HepG2 (cell line): ENCODE data around the gene AEN. TPM values are rescaled to one million over a fixed set of nuclear protein-coding genes. Genes with fewer than 3 reads are reported as not detected.

Experiments used
- ATAC-seq: fragments of 200-7000 bp; cut with Tn5 transposase; 3 replicates; pipeline ENCODE4 v1.9.1; 2020; ENCODE audit warnings: mild to moderate bottlenecking, moderate library complexity
- BruUV-seq: library from RNA; stranded (reverse); fragments of 400-500 nt; replicated peaks from 2 replicates; lab custom pipeline; 2021; lab: Mats Ljungman, UMichigan
- CTCF ChIA-PET: fragments of 300-600 bp; formaldehyde crosslinking; extraction: SDS; loops from one replicate; lab custom pipeline; 2021; ENCODE audit warnings: low total read pairs, inconsistent platforms, low intra/inter-chr PET ratio; lab: Yijun Ruan, JAX
- POLR2A ChIA-PET: fragments of 350-600 bp; sonication (Branson Sonifier 250); formaldehyde crosslinking; loops from one replicate; lab custom pipeline; 2020; ENCODE audit warnings: antibody characterized with exemption, inconsistent platforms; lab: Yijun Ruan, JAX
- DNase-seq: peaks from one replicate; pipeline ENCODE4 v3.0.0-alpha.2; 2015; ENCODE audit warnings: low spot score
- FAIRE-seq: peaks from 3 replicates; lab custom pipeline; 2011; peaks lifted over from hg19 to GRCh38; lab: Jason Lieb, UNC
- H2AFZ ChIP-seq: one replicate; pipeline ENCODE4 v1.6.1; 2011; ENCODE audit warnings: low read length, inconsistent platforms
- H3K27ac ChIP-seq: fragments of 300-600 bp; 3 replicates; pipeline ENCODE4 v1.8.0; 2011; ENCODE audit warnings: mixed run types, mild to moderate bottlenecking, mixed read lengths, low read length, inconsistent platforms; ENCODE audit not compliant: insufficient read depth; ENCODE audit errors: extremely low read length
- H3K27me3 ChIP-seq, 2 experiments: fragments of 200-600 bp in 1 of 2; 2 replicates in 1 of 2; 3 replicates in 1 of 2; pipeline versions ENCODE4 v1.6.0 to v1.8.0; 2011; ENCODE audit warnings: low read length in 2 of 2, mild to moderate bottlenecking in 2 of 2, moderate library complexity in 2 of 2, inconsistent platforms in 1 of 2; ENCODE audit not compliant: insufficient read depth in 2 of 2, control insufficient read depth in 1 of 2
- H3K36me3 ChIP-seq, 2 experiments: fragments of 200-600 bp in 1 of 2; replicated peaks in 1 of 2; 2 replicates in 1 of 2; 3 replicates in 1 of 2; pipeline versions ENCODE4 v1.5.1 to v1.8.0; 2011; ENCODE audit warnings: low read length in 2 of 2, inconsistent platforms in 1 of 2; ENCODE audit not compliant: insufficient read depth in 2 of 2, control insufficient read depth in 1 of 2
- H3K4me1 ChIP-seq: 2 replicates; pipeline ENCODE4 v1.5.1; 2012; ENCODE audit warnings: low read length, inconsistent platforms; ENCODE audit not compliant: insufficient read depth
- H3K4me2 ChIP-seq: 2 replicates; pipeline ENCODE4 v1.6.0; 2011; ENCODE audit warnings: low read depth, low read length, inconsistent platforms
- H3K4me3 ChIP-seq, 3 experiments: fragments of 200-600 bp in 1 of 3; sonication (generic), shearing (Covaris generic) in 1 of 3; replicated peaks in 1 of 3; 2 replicates each; pipeline ENCODE4 v1.5.1; 2011 to 2016; ENCODE audit warnings: low read length in 3 of 3, inconsistent platforms in 2 of 3, low read depth in 2 of 3, mild to moderate bottlenecking in 2 of 3, control low read depth in 1 of 3, mixed read lengths in 1 of 3; ENCODE audit not compliant: insufficient read depth in 1 of 3
- H3K79me2 ChIP-seq: one replicate; pipeline ENCODE4 v1.6.1; 2011; ENCODE audit warnings: low read length, inconsistent platforms; ENCODE audit not compliant: insufficient read depth
- H3K9ac ChIP-seq: 2 replicates; pipeline ENCODE4 v1.6.0; 2011; ENCODE audit warnings: mild to moderate bottlenecking, low read depth, low read length, inconsistent platforms; ENCODE audit not compliant: insufficient read depth
- H3K9me3 ChIP-seq: 2 replicates; pipeline ENCODE4 v1.5.1; 2012; ENCODE audit warnings: mild to moderate bottlenecking, low read length
- H4K20me1 ChIP-seq: 2 replicates; pipeline ENCODE4 v1.6.0; 2011; ENCODE audit warnings: inconsistent platforms, mild to moderate bottlenecking, low read length, moderate library complexity; ENCODE audit not compliant: insufficient read depth
- AFF4 ChIP-seq: sonication (generic); formaldehyde crosslinking; IDR thresholded peaks from 2 replicates; pipeline ENCODE4 v1.4.0; 2020; ENCODE audit warnings: missing genetic modification reagents
- HOXA7 ChIP-seq: sonication (generic); formaldehyde crosslinking; IDR thresholded peaks from 2 replicates; pipeline ENCODE4 v1.8.1; 2022; ENCODE audit warnings: mild to moderate bottlenecking, missing genetic modification reagents, moderate library complexity
- MED1 ChIP-seq: sonication (generic); formaldehyde crosslinking; IDR thresholded peaks from 2 replicates; pipeline ENCODE4 v1.4.0; 2020; ENCODE audit warnings: missing genetic modification reagents
- MTA3 ChIP-seq: sonication (generic); formaldehyde crosslinking; IDR thresholded peaks from 2 replicates; pipeline ENCODE4 v1.4.0; 2020; ENCODE audit warnings: missing genetic modification reagents
- PATZ1 ChIP-seq: sonication (generic); formaldehyde crosslinking; IDR thresholded peaks from 2 replicates; pipeline ENCODE4 v1.4.0; 2020; ENCODE audit warnings: missing genetic modification reagents
- SOX6 ChIP-seq, 2 experiments: fragments of 450-650 bp in 1 of 2; sonication (generic) in 1 of 2; formaldehyde crosslinking in 1 of 2; IDR thresholded peaks; 2 replicates each; pipeline versions ENCODE4 v1.4.0 to v1.6.1; 2017 to 2020; ENCODE audit warnings: antibody characterized with exemption in 1 of 2, mild to moderate bottlenecking in 1 of 2, missing genetic modification reagents in 1 of 2
- SRY ChIP-seq: sonication (generic); formaldehyde crosslinking; IDR thresholded peaks from 2 replicates; pipeline ENCODE4 v1.8.0; 2022; ENCODE audit warnings: mild to moderate bottlenecking, missing genetic modification reagents
- ZBTB14 ChIP-seq: sonication (generic); formaldehyde crosslinking; IDR thresholded peaks from 2 replicates; pipeline ENCODE4 v1.4.0; 2020; ENCODE audit warnings: missing genetic modification reagents
- ZEB1 ChIP-seq: IDR thresholded peaks from 2 replicates; pipeline ENCODE4 v1.6.1; 2012; ENCODE audit warnings: mild to moderate bottlenecking, low read depth, inconsistent platforms; ENCODE audit not compliant: insufficient replicate concordance
- ZHX1 ChIP-seq: sonication (generic); formaldehyde crosslinking; IDR thresholded peaks from 2 replicates; pipeline ENCODE4 v1.8.1; 2022; ENCODE audit warnings: low read depth, mild to moderate bottlenecking, missing genetic modification reagents
- ZNF124 ChIP-seq: sonication (generic); formaldehyde crosslinking; IDR thresholded peaks from 2 replicates; pipeline ENCODE4 v1.4.0; 2020; ENCODE audit warnings: missing genetic modification reagents
- ZNF432 ChIP-seq: sonication (generic); formaldehyde crosslinking; IDR thresholded peaks from 2 replicates; pipeline ENCODE4 v1.5.0; 2020; ENCODE audit warnings: missing genetic modification reagents, mild to moderate bottlenecking, borderline replicate concordance
- ZNF766 ChIP-seq: sonication (generic); formaldehyde crosslinking; IDR thresholded peaks from 2 replicates; pipeline ENCODE4 v1.5.0; 2020; ENCODE audit warnings: missing genetic modification reagents, borderline replicate concordance
- ZNF83 ChIP-seq: sonication (generic); formaldehyde crosslinking; IDR thresholded peaks from 2 replicates; pipeline ENCODE4 v1.4.0; 2020; ENCODE audit warnings: missing genetic modification reagents, mild to moderate bottlenecking, borderline replicate concordance
- WGBS: methylation state at CpG from one replicate; pipeline ENCODE4 v1.1.6; 2017; ENCODE audit warnings: low lambda C conversion rate; 5-methylcytosine and 5-hydroxymethylcytosine counted together
- in situ Hi-C: cut with HindIII; loops from 2 replicates; pipeline ENCODE4 v1.10.0; 2017; ENCODE audit warnings: low pct_unique_long_range_greater_than_20kb; ENCODE audit not compliant: extremely low pct_ligation_motif_present
- intact Hi-C: fragments of 100-400 bp; cut with micrococcal nuclease; formaldehyde crosslinking; loops from one replicate; pipeline ENCODE4 v1.10.0; 2022; ENCODE audit not compliant: unreplicated experiment
- polyA plus RNA-seq, 8 experiments: library from polyadenylated mRNA; depleted of rRNA in 3 of 8; stranded (reverse) in 7 of 8; unstranded in 1 of 8; fragments of >200 nt; fragmentation: Illumina TruSeq in 4 of 8; extraction: Trizol in 4 of 8; gene quantifications; 2 replicates each; pipeline versions ENCODE4 v1.2.1 to v1.2.3, GENCODE V29; 2011 to 2016; ENCODE audit warnings: low read depth in 4 of 8, missing spikeins in 1 of 8, mixed read lengths in 1 of 8; ENCODE audit not compliant: insufficient read depth in 1 of 8
- total RNA-seq, 5 experiments: library from RNA; depleted of rRNA; stranded (reverse); fragments of >200 nt; fragmentation: Illumina TruSeq; extraction: Trizol; gene quantifications; 2 replicates each; pipeline ENCODE4 v1.2.3, GENCODE V29; 2016; ENCODE audit warnings: low read depth in 1 of 5

AEN gene
- total and polyA plus RNA-seq, 2 of the 13 experiments (the other 11 are each of a cell fraction or from before 2014, with no cell fraction given), result 51.3 to 118 TPM

GRCh38 chr15:88586401-88587162 lies 34.6 kb upstream of the AEN start:
- DNase-seq, result no peak
- Histone ChIP-seq H3K27me3 (no peaks in the 10 kb centered on the region), H3K9ac (no peak overlapping the region), H3K27ac (no peak overlapping the region), H3K9me3 (no peaks in the 10 kb centered on the region), H3K4me2 (no peak overlapping the region), H3K36me3 (no peaks in the 10 kb centered on the region), H4K20me1 (no peaks in the 10 kb centered on the region), H3K79me2 (no peaks in the 10 kb centered on the region), H3K4me1 (no peaks in the 10 kb centered on the region), H2AFZ (no peak overlapping the region), H3K4me3 (no peak overlapping the region)
- no peak for FAIRE-seq
- BruUV-seq, result no TSS peak
- intact Hi-C loops, result no loop called here
- in situ Hi-C loops, result no loop called here
- 11% methylated on average over 4 of the region's 4 CpGs for WGBS
- POLR2A ChIA-PET, result no interaction called here
- ATAC-seq, result no peak
- CTCF ChIA-PET, result no interaction called here
- TF ChIP-seq ZNF83 (CRISPR knock-in tag) (no peak), ZNF432 (CRISPR knock-in tag) (no peak), ZNF124 (CRISPR knock-in tag) (no peak), ZBTB14 (no peak), MED1 (CRISPR knock-in tag) (no peak), HOXA7 (CRISPR knock-in tag) (no peak), SOX6 (IDR thresholded peaks at IDR 0.05) (no peak), SOX6 (CRISPR knock-in tag; IDR thresholded peaks at IDR 0.05) (no peak), ZNF766 (CRISPR knock-in tag) (no peak), SRY (no peak), ZHX1 (CRISPR knock-in tag) (no peak), PATZ1 (no peak), MTA3 (CRISPR knock-in tag) (no peak), AFF4 (CRISPR knock-in tag) (no peak), ZEB1 (no peak)
